GM12874 (cell line): Measurements from ENCODE around the gene CDK7.

Source experiments
- CTCF ChIP-seq: IDR thresholded peaks from 2 replicates; pipeline ENCODE4 v1.5.1; 2011; ENCODE audit warnings: low read depth, mild to moderate bottlenecking, control low read depth, low read length, moderate library complexity; ENCODE audit not compliant: insufficient read depth

The CDK7 gene

GRCh38 chr5:69270840-69271239 is 36.2 kb downstream of the CDK7 start:
- TF ChIP-seq CTCF: no peak

GRCh38 chr5:69271376-69271775 is 36.7 kb downstream of the CDK7 start:
- no peak for TF ChIP-seq CTCF

- no peak for TF ChIP-seq CTCF
Observed at GRCh38 chr5:69275563-69275962, 40.9 kb downstream of the CDK7 start.

GRCh38 chr5:69276422-69277174 is 41.9 kb downstream of the CDK7 start:
- TF ChIP-seq CTCF: no peak

- no peak for TF ChIP-seq CTCF
Observed at GRCh38 chr5:69279517-69279916, 44.8 kb downstream of the CDK7 start.

GRCh38 chr5:69281114-69281513 is 46.4 kb downstream of the CDK7 start:
- no peak for TF ChIP-seq CTCF

GRCh38 chr5:69284203-69284602 is 49.5 kb downstream of the CDK7 start:
- TF ChIP-seq CTCF: no peak
